Measurements from ENCODE around the gene KRT3. TPM values are rescaled to one million over a fixed set of nuclear protein-coding genes. Genes with fewer than 3 reads are reported as not detected.

KRT3 gene
- total and polyA plus RNA-seq, 8 donors, result 0.53 TPM; not detected in 7

GRCh38 chr12:52837781-52838608, 42.1 kb upstream of the KRT3 start:
- H3K9me3 ChIP-seq, result no peaks in the 10 kb centered on the region
- no peak overlapping the region for H3K27ac ChIP-seq
- TF ChIP-seq CTCF (IDR thresholded peaks at IDR 0.05), result no peak
- no peak for TF ChIP-seq POLR2AphosphoS5 (IDR thresholded peaks at IDR 0.05)
- no peak for TF ChIP-seq EP300 (IDR thresholded peaks at IDR 0.05)
- no peak for TF ChIP-seq POLR2A (IDR thresholded peaks at IDR 0.05)
- 81 to 93% (median 88%) methylated on average over 6 of the region's 6 CpGs for WGBS, 5 donors
- intact Hi-C loops (cut with DNase I; ENCODE audit: low total_unique reads), result no loop called here
- H3K4me3 ChIP-seq, result no peak overlapping the region
- no peaks in the 10 kb centered on the region for H3K4me1 ChIP-seq
- no peaks in the 10 kb centered on the region for H3K36me3 ChIP-seq
- H3K27me3 ChIP-seq, result peaks cover 0 to 59% (median 12%) of the 10 kb centered on the region in 3 donors
- no peak for DNase-seq

- Histone ChIP-seq H3K9me3 (no peaks in the 10 kb centered on the region), H3K27me3 (peaks cover 0 to 59% (median 12%) of the 10 kb centered on the region in 3 donors), H3K27ac (no peak overlapping the region), H3K4me3 (no peak overlapping the region), H3K4me1 (no peaks in the 10 kb centered on the region), H3K36me3 (no peaks in the 10 kb centered on the region)
- no peak for DNase-seq
- TF ChIP-seq POLR2AphosphoS5 (IDR thresholded peaks at IDR 0.05) (no peak), CTCF (IDR thresholded peaks at IDR 0.05) (no peak), POLR2A (IDR thresholded peaks at IDR 0.05) (no peak), EP300 (IDR thresholded peaks at IDR 0.05) (no peak)
- 50 to 73% (median 58%) methylated on average over 9 of the region's 9 CpGs for WGBS, 5 donors
- intact Hi-C loops (cut with DNase I; ENCODE audit: low total_unique reads), result no loop called here
Measured at GRCh38 chr12:52837413-52837741, 41.5 kb upstream of the KRT3 start.

GRCh38 chr12:52836491-52837412, 40.8 kb upstream of the KRT3 start:
- no peaks in the 10 kb centered on the region for H3K4me1 ChIP-seq
- no peak overlapping the region for H3K4me3 ChIP-seq
- TF ChIP-seq POLR2A (IDR thresholded peaks at IDR 0.05), result no peak
- no peak for TF ChIP-seq CTCF (IDR thresholded peaks at IDR 0.05)
- TF ChIP-seq POLR2AphosphoS5 (IDR thresholded peaks at IDR 0.05), result no peak
- no peak for TF ChIP-seq EP300 (IDR thresholded peaks at IDR 0.05)
- intact Hi-C loops (cut with DNase I; ENCODE audit: low total_unique reads), result no loop called here
- no peak for DNase-seq
- 83 to 92% (median 86%) methylated on average over 9 of the region's 9 CpGs for WGBS, 5 donors
- no peaks in the 10 kb centered on the region for H3K9me3 ChIP-seq
- H3K36me3 ChIP-seq, result no peaks in the 10 kb centered on the region
- H3K27ac ChIP-seq, result no peak overlapping the region
- H3K27me3 ChIP-seq, result peaks cover 0 to 59% (median 12%) of the 10 kb centered on the region in 3 donors

GRCh38 chr12:52836042-52836466, 40.1 kb upstream of the KRT3 start:
- 61 to 79% (median 66%) methylated on average over 7 of the region's 7 CpGs for WGBS, 5 donors
- intact Hi-C loops (cut with DNase I; ENCODE audit: low total_unique reads), result no loop called here
- no peak overlapping the region for H3K4me3 ChIP-seq
- TF ChIP-seq CTCF (IDR thresholded peaks at IDR 0.05) (no peak), POLR2AphosphoS5 (IDR thresholded peaks at IDR 0.05) (no peak), EP300 (IDR thresholded peaks at IDR 0.05) (no peak), POLR2A (IDR thresholded peaks at IDR 0.05) (no peak)
- DNase-seq, result no peak
- H3K4me1 ChIP-seq, result no peaks in the 10 kb centered on the region
- H3K36me3 ChIP-seq, result no peaks in the 10 kb centered on the region
- no peaks in the 10 kb centered on the region for H3K9me3 ChIP-seq
- no peak overlapping the region for H3K27ac ChIP-seq
- peaks cover 0 to 59% (median 12%) of the 10 kb centered on the region in 3 donors for H3K27me3 ChIP-seq

Data from stomach (tissue), 9 donors.